ENCODE results near the gene SHB. TPM values are rescaled to one million over a fixed set of nuclear protein-coding genes. Genes with fewer than 3 reads are reported as not detected.

Gene SHB
- total and polyA plus RNA-seq, 2 of the 8 experiments (the other 6 are each of a cell fraction or from before 2014, with no cell fraction given) = 4.1 to 12.6 TPM

GRCh38 chr9:37961351-37961750 is 107.7 kb downstream of the SHB start (continued):
- no peak for TF ChIP-seq TAF7 (optimal IDR thresholded peaks at IDR 0.05; ENCODE audit: borderline replicate concordance, low read depth, low read length)
